ENCODE measurements around the gene ABHD14A.

ABHD14A gene

GRCh38 chr3:51999846-52000245 is 25.0 kb downstream of the ABHD14A start:
- DNase-seq, result no peak

- DNase-seq, result peak; percentile 62
These were observed 26.6 kb downstream of the ABHD14A start for GRCh38 chr3:52001443-52001974.

- DNase-seq, result no peak
These were observed 27.9 kb downstream of the ABHD14A start for GRCh38 chr3:52002748-52003147.

GRCh38 chr3:52004163-52004787 is 29.4 kb downstream of the ABHD14A start:
- no peak for DNase-seq

- no peak for DNase-seq
These were observed 30.1 kb downstream of the ABHD14A start for GRCh38 chr3:52004906-52005395.

- DNase-seq, result peak; percentile 3
These were observed 30.7 kb downstream of the ABHD14A start for GRCh38 chr3:52005571-52005986.

- no peak for DNase-seq
These were observed 31.4 kb downstream of the ABHD14A start for GRCh38 chr3:52006017-52006819.

GRCh38 chr3:52006820-52007133 is 31.9 kb downstream of the ABHD14A start:
- no peak for DNase-seq

- DNase-seq, result no peak
These were observed 32.4 kb downstream of the ABHD14A start for GRCh38 chr3:52007291-52007690.

- no peak for DNase-seq
These were observed 35.6 kb downstream of the ABHD14A start for GRCh38 chr3:52010431-52010830.

GRCh38 chr3:52012699-52013098 is 37.8 kb downstream of the ABHD14A start:
- no peak for DNase-seq

GRCh38 chr3:52013802-52014598 is 39.1 kb downstream of the ABHD14A start:
- no peak for DNase-seq

GRCh38 chr3:52014613-52015012 is 39.7 kb downstream of the ABHD14A start:
- DNase-seq, result no peak

GRCh38 chr3:52015438-52016228 is 40.8 kb downstream of the ABHD14A start:
- DNase-seq, result peak; percentile 14

- no peak for DNase-seq
These were observed 42.7 kb downstream of the ABHD14A start for GRCh38 chr3:52017586-52017985.

GRCh38 chr3:52018319-52019000 is 43.6 kb downstream of the ABHD14A start:
- DNase-seq, result no peak

GRCh38 chr3:52019352-52020080 is 44.7 kb downstream of the ABHD14A start:
- DNase-seq, result no peak

GRCh38 chr3:52020796-52021195 is 45.9 kb downstream of the ABHD14A start:
- DNase-seq, result no peak

- peak; percentile 40 for DNase-seq
These were observed 46.8 kb downstream of the ABHD14A start for GRCh38 chr3:52021489-52022268.
